SK-N-SH treated with all-trans-retinoic acid at 6 μM for 48 hours (cell line): ENCODE data around the gene DCUN1D5.

Experiments used
- ARNTL ChIP-seq: fragments of 450-650 bp; formaldehyde crosslinking; IDR thresholded peaks from 2 replicates; pipeline ENCODE4 v1.5.0; 2020; ENCODE audit warnings: low read depth, mild to moderate bottlenecking, moderate library complexity, borderline replicate concordance
- BACH2 ChIP-seq: fragments of 250-450 bp; sonication (Bioruptor Pico); IDR thresholded peaks from 2 replicates; pipeline ENCODE4 v1.9.0; 2021; ENCODE audit warnings: mild to moderate bottlenecking, borderline replicate concordance
- CSDC2 ChIP-seq: fragments of 250-450 bp; sonication (Bioruptor Pico); IDR thresholded peaks from 2 replicates; pipeline ENCODE4 v1.5.0; 2020; ENCODE audit warnings: mild to moderate bottlenecking, moderate library complexity
- GLIS3 ChIP-seq: fragments of 250-450 bp; sonication (Bioruptor Pico); IDR thresholded peaks from 2 replicates; pipeline ENCODE4 v1.5.0; 2020; ENCODE audit warnings: mild to moderate bottlenecking, moderate library complexity
- PATZ1 ChIP-seq: fragments of 250-450 bp; sonication (Bioruptor Pico); IDR thresholded peaks from 2 replicates; pipeline ENCODE4 v1.8.0; 2020; ENCODE audit warnings: mild to moderate bottlenecking, moderate library complexity, borderline replicate concordance
- POU6F1 ChIP-seq: fragments of 250-450 bp; sonication (Bioruptor Pico); IDR thresholded peaks from 2 replicates; pipeline ENCODE4 v1.8.0; 2021; ENCODE audit warnings: low read depth, mild to moderate bottlenecking, moderate library complexity, borderline replicate concordance
- RARB ChIP-seq: fragments of 250-450 bp; sonication (Bioruptor Pico); IDR thresholded peaks from 2 replicates; pipeline ENCODE4 v1.8.0; 2021; ENCODE audit warnings: mild to moderate bottlenecking, moderate library complexity
- SNAI2 ChIP-seq: fragments of 250-450 bp; sonication (Bioruptor Pico); IDR thresholded peaks from 2 replicates; pipeline ENCODE4 v1.5.0; 2020; ENCODE audit warnings: mild to moderate bottlenecking, moderate library complexity
- TOX ChIP-seq: fragments of 250-450 bp; sonication (Bioruptor Pico); IDR thresholded peaks from 2 replicates; pipeline ENCODE4 v1.8.0; 2021; ENCODE audit warnings: mild to moderate bottlenecking, moderate library complexity, borderline replicate concordance
- ZFP30 ChIP-seq: fragments of 450-650 bp; formaldehyde crosslinking; IDR thresholded peaks from 2 replicates; pipeline ENCODE4 v1.5.0; 2022; ENCODE audit warnings: mild to moderate bottlenecking, moderate library complexity
- ZNF8 ChIP-seq: fragments of 450-650 bp; formaldehyde crosslinking; IDR thresholded peaks from 2 replicates; pipeline ENCODE4 v1.5.0; 2020; ENCODE audit warnings: mild to moderate bottlenecking, moderate library complexity

GRCh38 chr11:103029401-103029800 lies 62.6 kb downstream of the DCUN1D5 start:
- TF ChIP-seq RARB (CRISPR knock-in tag) (no peak), ZFP30 (CRISPR knock-in tag) (no peak), PATZ1 (no peak), TOX (CRISPR knock-in tag) (no peak), SNAI2 (no peak), POU6F1 (CRISPR knock-in tag) (no peak), ZNF8 (CRISPR knock-in tag) (no peak), BACH2 (CRISPR knock-in tag) (no peak), GLIS3 (CRISPR knock-in tag) (no peak), ARNTL (CRISPR knock-in tag) (no peak), CSDC2 (no peak)
